Measurements from ENCODE around the gene CPS1. TPM values are rescaled to one million over a fixed set of nuclear protein-coding genes. Genes with fewer than 3 reads are reported as not detected.

CPS1 gene
- total and polyA plus RNA-seq, 2 donors (not counting 3 experiments of a cell fraction or from before 2014, with no cell fraction given) = 0.18 to 0.53 TPM

- Histone ChIP-seq H3K9ac (replicated peaks; ENCODE audit: extremely low read depth, insufficient read depth, low read length) (no peak overlapping the region), H3K27ac (ENCODE audit: insufficient read depth, low read depth, low read length) (no peak overlapping the region), H3K9me1 (replicated peaks; ENCODE audit: control insufficient read depth, extremely low read depth, insufficient read depth, low read length) (no peaks in the 10 kb centered on the region), H4K20me1 (replicated peaks; ENCODE audit: control insufficient read depth, extremely low read depth, insufficient read depth, low read length) (no peaks in the 10 kb centered on the region), H3K36me3 (ENCODE audit: control insufficient read depth in 2 of 2, extremely low read depth in 1 of 2, insufficient read depth in 2 of 2, low read length in 2 of 2) (no peaks in the 10 kb centered on the region), H3K9me3 (replicated peaks; ENCODE audit: control insufficient read depth, insufficient read depth, low read length) (no peaks in the 10 kb centered on the region), H3K4me1 (ENCODE audit: control insufficient read depth, extremely low read depth, insufficient read depth, low read length) (no peaks in the 10 kb centered on the region), H3K4me2 (ENCODE audit: insufficient read depth, low read length) (no peak overlapping the region), H3K4me3 (replicated peaks in 1 of 3; ENCODE audit: insufficient read depth in 1 of 3, low read depth in 1 of 3, low read length in 3 of 3) (no peak overlapping the region), H2AFZ (ENCODE audit: low read depth, low read length) (no peak overlapping the region), H3K79me2 (ENCODE audit: control insufficient read depth, insufficient read depth, low read length) (no peaks in the 10 kb centered on the region), H3K27me3 (ENCODE audit: control insufficient read depth in 2 of 2, insufficient read depth in 2 of 2, low read length in 2 of 2) (no peaks in the 10 kb centered on the region)
- TF ChIP-seq FOS (IDR thresholded peaks at IDR 0.05; ENCODE audit: borderline replicate concordance, insufficient read depth, low read length) (no peak), MYC (IDR thresholded peaks at IDR 0.05; ENCODE audit: low read depth, low read length) (no peak), MAX (IDR thresholded peaks at IDR 0.05; ENCODE audit: insufficient read depth, insufficient read length) (no peak), POLR2AphosphoS5 (IDR thresholded peaks at IDR 0.05; ENCODE audit: insufficient read depth, low read depth, low read length) (no peak), EZH2 (IDR thresholded peaks at IDR 0.05; ENCODE audit: borderline replicate concordance, low read depth, low read length, severe bottlenecking) (no peak), CTCF (IDR thresholded peaks at IDR 0.05; ENCODE audit: extremely low read depth in 1 of 2, insufficient read depth in 1 of 2, low read depth in 1 of 2, low read length in 2 of 2) (no peak), GATA2 (IDR thresholded peaks at IDR 0.05; ENCODE audit: insufficient read depth, insufficient read length, low read depth, low read length) (no peak), JUN (IDR thresholded peaks at IDR 0.05; ENCODE audit: borderline replicate concordance, insufficient read depth, insufficient read length, low read depth) (no peak), POLR2A (IDR thresholded peaks at IDR 0.05; ENCODE audit: low read depth, low read length) (no peak)
- ChIA-PET POLR2A (no interaction called here), CTCF (interaction anchor here (1.1 to 1.5 kb wide), 3 partner anchors 19 to 21 kb away, joined by 3 to 6 read pairs (median 4); no protein-coding TSS in a partner anchor)
- intact Hi-C loops (cut with micrococcal nuclease) (no loop called here), dilution Hi-C loops (cut with MboI; ENCODE audit: extremely low pct_ligation_motif_present, low sequenced_read_pairs) (no loop called here)
- no TSS peak for BruUV-seq (replicated peaks)
- FAIRE-seq (no peak), DNase-seq (ENCODE audit: low read depth, low spot score) (no peak)
Observed at GRCh38 chr2:210523650-210524289, 32.6 kb upstream of the CPS1 start.
